HEK293 (cell line): ENCODE data around the gene ZNF585A.

Experiments
- CTCF ChIA-PET: fragments of 350-600 bp; formaldehyde crosslinking; extraction: SDS; loops from one replicate; lab custom pipeline; 2021; ENCODE audit warnings: antibody characterized with exemption; lab: Yijun Ruan, JAX
- POLR2A ChIA-PET: fragments of 300-600 bp; formaldehyde crosslinking; extraction: SDS; loops from one replicate; lab custom pipeline; 2020; ENCODE audit warnings: antibody characterized with exemption, inconsistent platforms; lab: Yijun Ruan, JAX
- H3K27ac ChIP-seq: fragments of 200-500 bp; sonication (Bioruptor generic); 2 replicates; pipeline ENCODE4 v1.5.1; 2014; ENCODE audit warnings: low read depth, low read length, control low read depth, inconsistent platforms; ENCODE audit errors: extremely low read depth
- H3K36me3 ChIP-seq, 2 experiments: fragments of 200-500 bp in 1 of 2; sonication (Bioruptor generic) in 1 of 2; 1 replicate in 1 of 2; 2 replicates in 1 of 2; pipeline ENCODE4 v1.5.1; 2014 to 2017; ENCODE audit warnings: inconsistent platforms in 2 of 2, low read length in 2 of 2; ENCODE audit not compliant: control insufficient read depth in 2 of 2, insufficient read depth in 1 of 2
- H3K4me1 ChIP-seq: fragments of 200-500 bp; sonication (Bioruptor generic); 2 replicates; pipeline ENCODE4 v1.5.1; 2014; ENCODE audit warnings: mild to moderate bottlenecking, low read length, inconsistent platforms; ENCODE audit not compliant: control insufficient read depth, insufficient read depth
- H3K4me3 ChIP-seq: 2 replicates; pipeline ENCODE4 v1.5.1; 2011; ENCODE audit warnings: low read depth, mild to moderate bottlenecking, control low read depth, low read length, moderate library complexity
- H3K9me3 ChIP-seq: fragments of 200-500 bp; sonication (Bioruptor generic); 2 replicates; pipeline ENCODE4 v1.5.1; 2014; ENCODE audit warnings: low read depth, low read length, inconsistent platforms; ENCODE audit not compliant: control insufficient read depth, insufficient read depth
- EGR2 ChIP-seq: fragments of 450-650 bp; formaldehyde crosslinking; IDR thresholded peaks from 2 replicates; pipeline ENCODE4 v1.5.1; 2016; ENCODE audit warnings: low read depth, missing biosample characterization, missing genetic modification characterization
- GLI4 ChIP-seq: fragments of 450-650 bp; formaldehyde crosslinking; IDR thresholded peaks from 2 replicates; pipeline ENCODE4 v1.5.1; 2016; ENCODE audit warnings: missing biosample characterization, missing genetic modification characterization
- KLF8 ChIP-seq: fragments of 450-650 bp; formaldehyde crosslinking; IDR thresholded peaks from 2 replicates; pipeline ENCODE4 v1.5.1; 2016; ENCODE audit warnings: missing biosample characterization, missing genetic modification characterization
- OVOL3 ChIP-seq: fragments of 450-650 bp; formaldehyde crosslinking; IDR thresholded peaks from 2 replicates; pipeline ENCODE4 v1.5.1; 2016; ENCODE audit warnings: missing biosample characterization, missing genetic modification characterization
- RBAK ChIP-seq: fragments of 450-650 bp; formaldehyde crosslinking; IDR thresholded peaks from 2 replicates; pipeline ENCODE4 v1.5.1; 2016; ENCODE audit warnings: missing biosample characterization, missing genetic modification characterization
- SP7 ChIP-seq: fragments of 450-650 bp; formaldehyde crosslinking; IDR thresholded peaks from 2 replicates; pipeline ENCODE4 v1.5.1; 2016; ENCODE audit warnings: missing biosample characterization, missing genetic modification characterization
- ZBTB1 ChIP-seq: fragments of 450-650 bp; formaldehyde crosslinking; IDR thresholded peaks from 2 replicates; pipeline ENCODE4 v1.5.1; 2016; ENCODE audit warnings: missing biosample characterization, missing genetic modification characterization
- ZBTB11 ChIP-seq: fragments of 450-650 bp; formaldehyde crosslinking; conservative IDR thresholded peaks from 2 replicates; pipeline ENCODE4 v1.5.1; 2016; ENCODE audit warnings: low read depth, missing biosample characterization, missing genetic modification characterization
- ZBTB44 ChIP-seq: fragments of 450-650 bp; IDR thresholded peaks from 2 replicates; pipeline ENCODE4 v1.5.1; 2018; ENCODE audit warnings: missing biosample characterization, mild to moderate bottlenecking, missing genetic modification characterization
- ZBTB48 ChIP-seq: fragments of 450-650 bp; formaldehyde crosslinking; IDR thresholded peaks from 2 replicates; pipeline ENCODE4 v1.5.1; 2016; ENCODE audit warnings: missing biosample characterization, missing genetic modification characterization
- ZFP3 ChIP-seq: fragments of 450-650 bp; formaldehyde crosslinking; IDR thresholded peaks from 2 replicates; pipeline ENCODE4 v1.5.1; 2016; ENCODE audit warnings: low read depth, missing biosample characterization, missing genetic modification characterization
- ZFP37 ChIP-seq: fragments of 450-650 bp; formaldehyde crosslinking; IDR thresholded peaks from 2 replicates; pipeline ENCODE4 v1.5.1; 2016; ENCODE audit warnings: missing biosample characterization, missing genetic modification characterization
- ZNF132 ChIP-seq: fragments of 450-650 bp; formaldehyde crosslinking; IDR thresholded peaks from 2 replicates; pipeline ENCODE4 v1.5.1; 2017; ENCODE audit warnings: missing biosample characterization, missing genetic modification characterization, borderline replicate concordance
- ZNF133 ChIP-seq: fragments of 450-650 bp; formaldehyde crosslinking; IDR thresholded peaks from 2 replicates; pipeline ENCODE4 v1.5.1; 2016; ENCODE audit warnings: missing biosample characterization, missing genetic modification characterization
- ZNF155 ChIP-seq: fragments of 450-650 bp; formaldehyde crosslinking; IDR thresholded peaks from 2 replicates; pipeline ENCODE4 v1.5.1; 2016; ENCODE audit warnings: missing biosample characterization, missing genetic modification characterization
- ZNF18 ChIP-seq: fragments of 450-650 bp; formaldehyde crosslinking; IDR thresholded peaks from 2 replicates; pipeline ENCODE4 v1.5.1; 2016; ENCODE audit warnings: missing biosample characterization, missing genetic modification characterization
- ZNF214 ChIP-seq: fragments of 450-650 bp; formaldehyde crosslinking; IDR thresholded peaks from 2 replicates; pipeline ENCODE4 v1.5.1; 2017; ENCODE audit warnings: missing biosample characterization, mild to moderate bottlenecking, missing genetic modification characterization, borderline replicate concordance
- ZNF223 ChIP-seq: fragments of 450-650 bp; formaldehyde crosslinking; IDR thresholded peaks from 2 replicates; pipeline ENCODE4 v1.5.1; 2016; ENCODE audit warnings: missing biosample characterization, missing genetic modification characterization
- ZNF416 ChIP-seq: fragments of 450-650 bp; formaldehyde crosslinking; IDR thresholded peaks from 2 replicates; pipeline ENCODE4 v1.5.1; 2016; ENCODE audit warnings: missing biosample characterization, missing genetic modification characterization
- ZNF426 ChIP-seq: fragments of 450-650 bp; formaldehyde crosslinking; IDR thresholded peaks from 2 replicates; pipeline ENCODE4 v1.5.1; 2017; ENCODE audit warnings: missing biosample characterization, missing genetic modification characterization, mild to moderate bottlenecking, inconsistent platforms, moderate library complexity
- ZNF48 ChIP-seq: fragments of 450-650 bp; formaldehyde crosslinking; IDR thresholded peaks from 2 replicates; pipeline ENCODE4 v1.5.1; 2016; ENCODE audit warnings: missing biosample characterization, missing genetic modification characterization
- ZNF510 ChIP-seq: fragments of 450-650 bp; formaldehyde crosslinking; IDR thresholded peaks from 2 replicates; pipeline ENCODE4 v1.5.1; 2018; ENCODE audit warnings: mild to moderate bottlenecking, missing genetic modification characterization, missing biosample characterization; ENCODE audit not compliant: insufficient replicate concordance
- ZNF514 ChIP-seq: fragments of 450-650 bp; formaldehyde crosslinking; IDR thresholded peaks from 2 replicates; pipeline ENCODE4 v1.5.1; 2016; ENCODE audit warnings: missing biosample characterization, missing genetic modification characterization
- ZNF549 ChIP-seq: fragments of 450-650 bp; IDR thresholded peaks from 2 replicates; pipeline ENCODE4 v1.5.1; 2018; ENCODE audit warnings: missing biosample characterization, missing genetic modification characterization, mild to moderate bottlenecking, inconsistent platforms, moderate library complexity
- ZNF629 ChIP-seq: fragments of 450-650 bp; formaldehyde crosslinking; IDR thresholded peaks from 2 replicates; pipeline ENCODE4 v1.5.1; 2017; ENCODE audit warnings: missing biosample characterization, missing genetic modification characterization
- ZNF645 ChIP-seq: fragments of 450-650 bp; formaldehyde crosslinking; IDR thresholded peaks from 2 replicates; pipeline ENCODE4; 2016; ENCODE audit warnings: missing biosample characterization, missing genetic modification characterization
- ZNF692 ChIP-seq: fragments of 450-650 bp; formaldehyde crosslinking; IDR thresholded peaks from 2 replicates; pipeline ENCODE4 v1.5.1; 2016; ENCODE audit warnings: missing biosample characterization, missing genetic modification characterization
- ZNF707 ChIP-seq: fragments of 450-650 bp; formaldehyde crosslinking; IDR thresholded peaks from 2 replicates; pipeline ENCODE4 v1.5.1; 2016; ENCODE audit warnings: missing biosample characterization, missing genetic modification characterization
- ZNF791 ChIP-seq: fragments of 450-650 bp; formaldehyde crosslinking; IDR thresholded peaks from 2 replicates; pipeline ENCODE4 v1.5.1; 2016; ENCODE audit warnings: missing biosample characterization, missing genetic modification characterization
- ZNF830 ChIP-seq: fragments of 450-650 bp; IDR thresholded peaks from 2 replicates; pipeline ENCODE4 v1.5.0; 2018; ENCODE audit warnings: missing biosample characterization, missing genetic modification characterization, low read depth, mild to moderate bottlenecking, moderate library complexity

Gene ZNF585A

GRCh38 chr19:37220383-37220782 lies 47.9 kb upstream of the ZNF585A start (continued):
- TF ChIP-seq SP7 (no peak), ZNF416 (tag by site-specific recombination) (no peak), ZFP3 (tag by site-specific recombination) (no peak)

GRCh38 chr19:37218592-37218935 lies 46.1 kb upstream of the ZNF585A start:
- no peaks in the 10 kb centered on the region; the same call in 1 of the 2 replicates for H3K9me3 ChIP-seq
- H3K36me3 ChIP-seq: peaks cover 21 to 39% of the 10 kb centered on the region in 2 experiments
- peak overlapping the region; percentile 77 for H3K4me3 ChIP-seq
- ChIA-PET CTCF (no interaction called here), POLR2A (no interaction called here)
- H3K4me1 ChIP-seq: peaks cover 3% of the 10 kb centered on the region; the same call in 1 of the 2 replicates
- peak overlapping the region; percentile 69 for H3K27ac ChIP-seq
- TF ChIP-seq ZNF18 (tag by site-specific recombination): 0 out of 2 replicates have a peak, but pooled peaks have one; percentile 4
- TF ChIP-seq ZNF692 (tag by site-specific recombination): no peak
- no peak for TF ChIP-seq ZNF416 (tag by site-specific recombination)
- TF ChIP-seq GLI4 (tag by site-specific recombination): no peak
- no peak for TF ChIP-seq ZNF223 (tag by site-specific recombination)
- TF ChIP-seq ZNF155: no peak; the same call in 1 of the 2 replicates
- no peak for TF ChIP-seq ZNF645 (tag by site-specific recombination)
- TF ChIP-seq EGR2 (tag by site-specific recombination): no peak
- no peak for TF ChIP-seq ZNF791 (tag by site-specific recombination)
- TF ChIP-seq OVOL3 (tag by site-specific recombination): no peak
- no peak for TF ChIP-seq ZNF510
- no peak for TF ChIP-seq ZNF426 (tag by site-specific recombination)
- TF ChIP-seq KLF8 (tag by site-specific recombination): no peak
- no peak for TF ChIP-seq ZNF830
- TF ChIP-seq ZNF48 (tag by site-specific recombination): no peak
- TF ChIP-seq ZNF133 (tag by site-specific recombination): no peak
- no peak; the same call in 1 of the 2 replicates for TF ChIP-seq RBAK
- TF ChIP-seq ZBTB11: no peak
- peak; percentile 37; the same call in 1 of the 2 replicates for TF ChIP-seq ZBTB1 (tag by site-specific recombination)
- TF ChIP-seq ZNF629 (tag by site-specific recombination): no peak
- no peak for TF ChIP-seq ZNF214
- TF ChIP-seq ZNF514 (tag by site-specific recombination): no peak
- TF ChIP-seq ZNF549: no peak
- no peak for TF ChIP-seq ZNF132 (tag by site-specific recombination)
- TF ChIP-seq ZBTB48: 0 out of 2 replicates have a peak, but pooled peaks have one; percentile 3
- no peak for TF ChIP-seq ZFP37 (tag by site-specific recombination)
- no peak for TF ChIP-seq ZNF707 (tag by site-specific recombination)
- TF ChIP-seq ZBTB44 (tag by site-specific recombination): no peak
